Measurements from ENCODE around the gene SLC22A1.
"Not testable (repeated sequence)": the region's sequence is repeated elsewhere in the genome, so short reads cannot be mapped to it uniquely, and the experiment has no call there.

Gene SLC22A1

DNA sequence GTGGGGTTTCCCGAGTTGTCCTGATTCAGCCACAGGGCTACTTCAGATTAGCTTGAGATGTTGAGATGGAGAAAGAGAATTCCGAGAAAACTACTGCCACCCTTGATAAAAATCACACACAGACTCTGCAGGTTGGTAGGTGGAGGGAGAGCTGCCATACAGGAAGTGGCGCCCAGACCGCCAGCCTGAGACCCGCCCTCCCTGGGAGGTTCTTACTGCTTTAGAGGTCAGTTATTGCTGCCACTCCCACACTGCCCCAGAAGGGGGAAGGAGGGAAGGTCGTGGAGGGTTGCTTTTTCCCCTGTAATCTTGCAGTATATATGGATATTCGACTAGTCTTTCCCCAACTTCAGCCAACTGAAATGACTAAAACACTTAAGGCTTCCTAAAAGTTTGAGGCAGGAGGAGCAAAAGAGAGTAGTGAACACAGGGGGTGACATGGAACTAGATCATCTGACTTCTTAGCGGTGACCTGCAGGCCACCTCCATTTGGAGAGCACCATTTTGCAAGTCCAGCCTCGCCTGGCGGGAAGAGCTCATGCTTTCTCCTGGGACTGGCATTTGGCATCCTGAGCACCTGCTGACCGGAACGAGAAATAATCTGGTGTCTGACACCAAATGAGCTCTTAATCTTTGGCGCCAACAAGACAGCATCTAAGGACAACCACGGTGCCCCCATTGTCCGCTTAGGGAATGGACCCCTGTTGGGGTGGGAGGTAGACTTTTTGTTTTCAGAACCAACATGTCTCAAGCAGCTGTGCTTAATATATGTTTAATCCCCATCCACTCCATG, 35.7 kb upstream of the SLC22A1 start:
- no peak for DNase-seq (ENCODE audit: low read depth)
- TF ChIP-seq CTCF (IDR thresholded peaks at IDR 0.05; ENCODE audit: low read depth, low read length, missing control alignments): no peak
- no peak overlapping the region for H3K4me3 ChIP-seq (ENCODE audit: low read depth, low read length)
- in situ Hi-C loops (cut with HindIII; ENCODE audit: low sequenced_read_pairs): no loop called here

DNA sequence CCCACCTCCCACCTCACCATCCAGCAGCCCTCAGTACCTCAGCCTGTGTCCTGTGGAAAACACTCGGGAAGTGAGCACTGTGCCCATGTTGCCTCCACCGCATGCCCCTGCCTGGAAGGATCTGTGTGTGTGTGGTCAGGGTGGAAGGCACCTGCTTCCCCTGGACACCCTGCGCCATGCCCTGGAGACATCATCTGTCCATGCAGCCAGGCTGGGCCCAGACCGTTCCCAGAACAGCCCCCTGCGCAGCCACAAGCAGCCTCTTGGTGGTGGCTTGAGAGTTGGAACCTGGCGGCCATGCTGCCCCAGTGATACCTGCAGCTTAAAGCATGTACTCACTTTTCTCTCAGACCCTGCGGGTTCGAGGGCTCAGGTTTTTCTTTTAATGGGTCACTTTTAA, 34.9 kb upstream of the SLC22A1 start:
- no peak overlapping the region for H3K4me3 ChIP-seq (ENCODE audit: low read depth, low read length)
- TF ChIP-seq CTCF (IDR thresholded peaks at IDR 0.05; ENCODE audit: low read depth, low read length, missing control alignments): no peak
- no peak for DNase-seq (ENCODE audit: low read depth)
- in situ Hi-C loops (cut with HindIII; ENCODE audit: low sequenced_read_pairs): no loop called here

- peak; percentile 95 for TF ChIP-seq CTCF (IDR thresholded peaks at IDR 0.05; ENCODE audit: low read depth, low read length, missing control alignments)
- in situ Hi-C loops (cut with HindIII; ENCODE audit: low sequenced_read_pairs): no loop called here
- DNase-seq (ENCODE audit: low read depth): peak; percentile 68
- no peak overlapping the region for H3K4me3 ChIP-seq (ENCODE audit: low read depth, low read length)
Measured at GRCh38 chr6:160088069-160088783, 33.4 kb upstream of the SLC22A1 start.

DNA sequence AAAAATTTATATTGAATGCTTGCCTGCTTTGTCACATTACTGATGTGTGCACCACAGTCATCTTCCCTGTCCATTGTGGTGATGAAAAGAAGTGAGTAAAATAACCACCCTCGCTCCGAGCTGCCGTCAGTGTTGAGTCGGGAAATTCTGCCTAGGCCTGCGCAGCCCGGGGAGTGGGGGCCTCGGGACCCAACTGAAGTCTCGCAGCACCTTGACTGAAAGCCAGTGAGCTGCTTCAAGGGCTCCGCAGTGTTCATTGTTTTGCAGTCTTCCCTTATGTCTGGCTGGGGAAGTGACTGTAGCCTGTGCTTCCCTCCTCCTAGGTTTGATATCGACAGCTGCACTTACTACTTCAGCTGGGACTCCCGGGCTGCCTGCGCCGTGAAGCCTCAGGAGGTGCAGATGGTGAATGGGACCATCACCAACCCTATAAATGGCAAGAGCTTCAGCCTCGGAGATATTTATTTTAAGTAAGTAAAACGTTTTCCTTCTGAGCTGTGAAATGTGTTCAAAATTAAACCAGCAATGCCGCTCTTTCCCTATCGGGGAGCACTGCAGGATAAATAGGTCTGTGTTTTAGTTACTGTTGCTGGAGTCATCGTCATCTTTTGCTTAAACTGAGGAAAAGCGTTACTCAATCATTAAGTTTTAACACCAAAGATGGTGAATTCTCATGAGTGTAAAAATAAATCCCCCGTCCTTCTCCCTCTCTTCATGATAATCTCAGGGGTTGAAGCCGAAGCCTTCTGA, 32.7 kb upstream of the SLC22A1 start:
- no peak for TF ChIP-seq CTCF (IDR thresholded peaks at IDR 0.05; ENCODE audit: low read depth, low read length, missing control alignments)
- no peak overlapping the region for H3K4me3 ChIP-seq (ENCODE audit: low read depth, low read length)
- no peak for DNase-seq (ENCODE audit: low read depth)
- in situ Hi-C loops (cut with HindIII; ENCODE audit: low sequenced_read_pairs): no loop called here

GRCh38 chr6:160089534-160089897, 32.1 kb upstream of the SLC22A1 start:
- DNase-seq (ENCODE audit: low read depth): no peak
- in situ Hi-C loops (cut with HindIII; ENCODE audit: low sequenced_read_pairs): no loop called here
- no peak for TF ChIP-seq CTCF (IDR thresholded peaks at IDR 0.05; ENCODE audit: low read depth, low read length, missing control alignments)
- no peak overlapping the region for H3K4me3 ChIP-seq (ENCODE audit: low read depth, low read length)

- H3K4me3 ChIP-seq (ENCODE audit: low read depth, low read length); in situ Hi-C loops (cut with HindIII; ENCODE audit: low sequenced_read_pairs); DNase-seq (ENCODE audit: low read depth): not testable (repeated sequence)
Measured at GRCh38 chr6:160090442-160091239, 31.0 kb upstream of the SLC22A1 start.

GRCh38 chr6:160092176-160092575, 29.4 kb upstream of the SLC22A1 start:
- H3K4me3 ChIP-seq (ENCODE audit: low read depth, low read length); DNase-seq (ENCODE audit: low read depth); in situ Hi-C loops (cut with HindIII; ENCODE audit: low sequenced_read_pairs): not testable (repeated sequence)

Data from astrocyte of the cerebellum (primary cell).